HTR-8/SVneo (cell line): Measurements from ENCODE around the gene MACROD2.
"Not testable (repeated sequence)": the region's sequence is repeated elsewhere in the genome, so short reads cannot be mapped to it uniquely, and the experiment has no call there.

ENCODE experiments used
- DNase-seq: peaks from one replicate; pipeline ENCODE4 v3.0.0; 2011; ENCODE audit warnings: low spot score, mixed read lengths; ENCODE audit not compliant: insufficient read length
- FAIRE-seq: peaks from 2 replicates; lab custom pipeline; 2011; peaks lifted over from hg19 to GRCh38; lab: Jason Lieb, UNC

The MACROD2 gene

GRCh38 chr20:14178528-14178927, 183.2 kb downstream of the MACROD2 start:
- DNase-seq (no peak), FAIRE-seq (no peak)

- DNase-seq (no peak), FAIRE-seq (no peak)
Measured at GRCh38 chr20:14178952-14179351, 183.6 kb downstream of the MACROD2 start.

GRCh38 chr20:14189794-14190402, 194.6 kb downstream of the MACROD2 start:
- DNase-seq (no peak), FAIRE-seq (no peak)

GRCh38 chr20:14191559-14191958, 196.2 kb downstream of the MACROD2 start:
- DNase-seq = no peak
- no peak for FAIRE-seq

GRCh38 chr20:14193443-14193842, 198.1 kb downstream of the MACROD2 start:
- no peak for DNase-seq

GRCh38 chr20:14193885-14194284, 198.6 kb downstream of the MACROD2 start:
- DNase-seq = no peak
- FAIRE-seq = no peak

More at GRCh38 chr20:14193443-14193842, 198.1 kb downstream of the MACROD2 start:
- no peak for FAIRE-seq

- DNase-seq = no peak
- no peak for FAIRE-seq
Measured at GRCh38 chr20:14197097-14197496, 201.8 kb downstream of the MACROD2 start.

- no peak for DNase-seq
- no peak for FAIRE-seq
Measured at GRCh38 chr20:14198416-14198815, 203.1 kb downstream of the MACROD2 start.

- no peak for FAIRE-seq
Measured at GRCh38 chr20:14199111-14199510, 203.8 kb downstream of the MACROD2 start.

GRCh38 chr20:14203657-14204056, 208.3 kb downstream of the MACROD2 start:
- DNase-seq (no peak), FAIRE-seq (no peak)

More at GRCh38 chr20:14199111-14199510, 203.8 kb downstream of the MACROD2 start:
- no peak for DNase-seq

GRCh38 chr20:14207591-14207990, 212.3 kb downstream of the MACROD2 start:
- DNase-seq = no peak
- FAIRE-seq = no peak

GRCh38 chr20:14208956-14209355, 213.6 kb downstream of the MACROD2 start:
- DNase-seq = no peak
- no peak for FAIRE-seq

- FAIRE-seq = no peak
Measured at GRCh38 chr20:14210146-14210545, 214.8 kb downstream of the MACROD2 start.

GRCh38 chr20:14214046-14214445, 218.7 kb downstream of the MACROD2 start:
- no peak for DNase-seq
- no peak for FAIRE-seq

More at GRCh38 chr20:14210146-14210545, 214.8 kb downstream of the MACROD2 start:
- DNase-seq = no peak

- DNase-seq, FAIRE-seq: not testable (repeated sequence)
Measured at GRCh38 chr20:14215880-14216279, 220.6 kb downstream of the MACROD2 start.

- DNase-seq (no peak), FAIRE-seq (no peak)
Measured at GRCh38 chr20:14219801-14220461, 224.6 kb downstream of the MACROD2 start.

- FAIRE-seq = no peak
- DNase-seq = no peak
Measured at GRCh38 chr20:14220986-14221385, 225.7 kb downstream of the MACROD2 start.

- no peak for DNase-seq
- FAIRE-seq = no peak
Measured at GRCh38 chr20:14223806-14224205, 228.5 kb downstream of the MACROD2 start.

- DNase-seq, FAIRE-seq: not testable (repeated sequence)
Measured at GRCh38 chr20:14226051-14227049, 231.0 kb downstream of the MACROD2 start.

- DNase-seq (no peak), FAIRE-seq (no peak)
Measured at GRCh38 chr20:14232650-14233049, 237.3 kb downstream of the MACROD2 start.
